ENCODE results near the gene WDR45.
A peak's percentile ranks its signal among the peaks of the same experiment; 100 is the strongest.

The WDR45 gene

DNA sequence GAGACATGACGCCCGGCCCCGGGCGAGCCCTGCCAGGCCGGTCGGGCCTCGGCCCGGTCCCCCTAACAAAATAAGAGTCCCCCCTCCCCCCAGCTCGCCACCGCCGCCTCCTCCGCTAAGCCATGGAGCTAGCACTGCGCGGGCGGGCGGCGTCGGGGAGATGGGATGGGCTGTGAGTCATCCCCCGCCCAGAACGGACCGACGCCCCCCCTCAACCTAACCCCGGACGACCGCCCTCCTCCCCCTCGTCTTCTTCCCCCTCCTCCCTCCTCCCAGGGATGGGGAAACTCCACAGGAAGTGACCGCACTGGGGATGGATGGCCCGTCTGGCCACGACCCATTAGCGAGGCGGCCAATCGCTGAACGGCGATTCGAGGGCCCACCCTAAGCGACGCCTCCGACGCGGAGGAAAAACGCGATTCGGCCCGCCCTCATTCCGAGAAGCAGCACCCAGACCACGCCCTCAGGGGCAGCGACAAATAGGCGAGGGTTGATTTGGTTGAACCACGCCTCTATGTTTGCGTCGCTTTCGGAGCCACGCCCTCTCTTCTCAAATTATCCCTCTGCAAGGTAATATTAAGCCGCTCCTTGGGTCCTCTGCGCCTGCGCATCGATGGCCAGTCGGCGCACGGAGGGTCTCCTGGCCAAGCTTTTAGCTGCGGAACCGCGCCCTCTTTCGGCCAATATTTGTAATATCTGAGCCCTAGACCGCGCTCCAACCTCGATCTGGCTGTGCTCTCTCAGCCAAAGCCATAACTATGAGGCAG lies 36.3 kb downstream of the WDR45 start, which contains the start of gene TFE3:
Gene TFE3 (minus strand): TSS at position 138 of the 767 bp plus-strand sequence. CDS start 131 bp downstream, at position 7.
- peak; percentile 98 for DNase-seq

- DNase-seq, result no peak
These were observed 37.0 kb downstream of the WDR45 start for GRCh38 chrX:49042581-49043219.

- DNase-seq, result no peak
These were observed 37.7 kb downstream of the WDR45 start for GRCh38 chrX:49041744-49042580.

DNA sequence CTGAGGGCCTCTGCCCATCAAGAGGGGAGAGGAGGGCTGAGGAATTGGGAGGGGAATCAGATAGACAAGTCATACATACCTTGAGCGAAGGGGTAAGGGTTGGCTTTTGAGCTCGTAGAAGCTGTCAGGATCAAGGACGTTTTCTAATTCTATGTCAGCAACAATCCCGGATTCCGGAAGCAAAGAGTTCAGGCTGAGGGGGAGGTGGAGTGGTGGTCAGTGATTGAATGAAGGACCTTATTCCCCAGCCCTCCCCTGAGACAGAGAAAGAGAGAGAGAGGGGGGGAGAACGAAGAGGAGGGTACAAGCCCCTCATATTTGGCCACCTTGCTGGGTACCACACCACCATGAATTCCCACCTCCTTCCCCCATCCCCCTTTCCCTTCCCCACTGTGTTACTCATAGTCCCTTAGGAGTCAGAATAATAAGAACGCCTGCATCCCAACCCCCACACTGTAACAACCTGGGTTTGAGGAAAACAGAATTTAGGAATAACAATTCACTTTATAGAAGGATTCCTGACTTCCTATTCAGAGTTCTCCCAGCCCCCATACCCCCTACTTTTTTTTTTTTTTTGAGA lies 39.2 kb downstream of the WDR45 start:
- DNase-seq, result no peak

GRCh38 chrX:49039598-49040375 lies 39.9 kb downstream of the WDR45 start:
- DNase-seq, result peak; percentile 53

DNA sequence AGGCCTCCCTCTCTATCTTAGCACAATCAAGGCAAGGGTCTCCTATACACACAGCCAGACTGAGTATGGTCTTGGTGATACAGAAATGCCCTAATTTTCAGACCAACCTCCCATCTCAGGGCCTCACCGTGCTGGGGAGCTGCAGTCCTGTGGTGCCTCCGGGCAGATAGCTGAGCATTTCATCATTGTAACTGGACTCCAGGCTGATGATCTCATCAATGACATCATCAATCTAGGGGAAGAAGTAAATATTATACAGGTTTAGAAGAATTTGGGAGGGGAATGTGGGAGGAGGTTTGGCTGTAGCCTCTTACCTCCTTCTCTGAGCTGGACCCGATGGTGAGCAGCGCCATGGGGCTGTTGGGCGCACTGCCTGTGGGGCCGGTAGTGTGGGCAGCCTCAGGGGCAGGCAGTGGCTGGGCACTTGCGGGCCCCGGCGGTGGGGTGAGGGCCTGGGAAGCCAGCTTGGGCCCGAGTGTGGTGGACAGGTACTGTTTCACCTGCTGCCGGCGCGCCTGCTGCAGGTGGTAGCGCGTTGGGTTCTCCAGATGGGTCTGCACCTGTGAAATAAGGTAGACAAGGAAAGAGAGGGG lies 41.7 kb downstream of the WDR45 start:
- DNase-seq, result no peak

DNA sequence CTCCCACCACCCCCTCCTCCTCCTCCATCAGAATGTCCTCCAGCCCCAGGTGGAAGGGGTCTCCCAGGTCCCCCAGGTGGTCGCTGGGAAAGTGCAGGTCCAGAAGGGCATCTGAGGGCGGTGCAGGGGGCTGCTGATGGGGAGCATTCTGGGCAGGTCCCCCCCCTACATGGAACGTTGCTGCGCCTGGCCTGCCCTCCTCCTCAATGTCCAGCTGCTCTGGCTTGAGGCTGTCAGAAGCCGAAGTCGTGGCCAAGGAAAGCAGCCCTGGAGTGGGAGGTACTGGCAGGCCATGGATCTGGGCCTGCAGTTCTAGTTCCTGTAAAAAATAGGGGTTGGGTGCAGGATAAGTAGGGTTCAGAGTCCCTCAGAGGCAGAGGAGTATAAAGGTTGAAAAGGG lies 49.4 kb downstream of the WDR45 start:
- no peak for DNase-seq

GRCh38 chrX:49029876-49030275 lies 49.8 kb downstream of the WDR45 start:
- DNase-seq, result no peak
